Effector CD4-positive, alpha-beta T cell (primary cell): ENCODE measurements around the gene WBP4.
"Not testable (repeated sequence)": the region's sequence is repeated elsewhere in the genome, so short reads cannot be mapped to it uniquely, and the experiment has no call there.

Experiments used
- DNase-seq: peaks from one replicate; pipeline ENCODE4 v3.0.0-alpha.2; 2020

WBP4 gene

DNA sequence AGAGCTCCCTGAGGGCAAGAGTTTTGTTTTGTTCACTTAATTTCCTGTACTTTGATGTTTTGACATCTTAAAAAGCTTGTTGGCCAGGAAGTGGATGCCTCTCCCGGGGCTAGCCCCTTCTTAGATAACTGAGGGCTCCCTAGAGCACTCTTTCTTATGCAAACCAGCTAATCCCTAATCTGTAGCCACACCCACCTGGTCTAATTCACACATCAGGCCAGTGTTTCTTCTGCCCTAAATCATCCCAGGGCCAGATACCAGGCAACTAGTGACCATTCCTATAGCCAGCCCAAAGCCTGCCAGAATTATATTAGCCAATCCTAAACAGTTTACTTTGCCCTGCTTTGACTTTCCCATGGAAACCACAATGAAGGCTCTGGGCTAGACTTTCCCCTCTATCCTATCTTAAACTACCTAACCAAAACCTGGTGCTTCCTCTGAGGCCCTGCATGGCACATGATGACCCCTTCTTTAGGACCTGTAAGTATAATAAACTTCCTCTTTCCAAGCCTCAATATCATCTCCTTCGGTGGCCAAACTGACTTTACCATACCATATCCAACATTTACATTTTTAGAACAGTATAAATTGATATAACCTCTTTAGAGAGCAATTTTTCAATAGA lies 24.8 kb downstream of the WBP4 start:
- no peak for DNase-seq

GRCh38 chr13:41095681-41096080 lies 34.4 kb downstream of the WBP4 start:
- DNase-seq: not testable (repeated sequence)

- DNase-seq: no peak
Observed at GRCh38 chr13:41098761-41099160, 37.5 kb downstream of the WBP4 start.

DNA sequence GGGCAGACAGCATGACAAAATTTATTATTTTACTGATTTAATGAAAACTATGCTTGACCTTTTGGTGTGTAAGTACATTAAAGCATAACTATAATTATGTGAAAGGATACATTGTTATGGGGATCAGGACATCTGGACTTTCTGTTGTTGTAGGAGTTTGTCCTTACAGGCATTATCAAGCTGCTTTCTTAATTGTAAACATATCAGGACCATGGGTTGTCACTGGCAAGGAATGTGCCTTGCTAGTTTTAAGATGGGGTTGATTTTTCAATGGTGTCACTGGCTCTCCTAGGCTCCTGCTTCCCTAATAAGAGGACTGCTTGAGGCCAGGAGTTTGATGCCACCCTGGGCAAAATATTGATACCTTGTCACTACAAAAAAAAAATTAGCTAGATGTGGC lies 38.7 kb downstream of the WBP4 start:
- DNase-seq: no peak

DNA sequence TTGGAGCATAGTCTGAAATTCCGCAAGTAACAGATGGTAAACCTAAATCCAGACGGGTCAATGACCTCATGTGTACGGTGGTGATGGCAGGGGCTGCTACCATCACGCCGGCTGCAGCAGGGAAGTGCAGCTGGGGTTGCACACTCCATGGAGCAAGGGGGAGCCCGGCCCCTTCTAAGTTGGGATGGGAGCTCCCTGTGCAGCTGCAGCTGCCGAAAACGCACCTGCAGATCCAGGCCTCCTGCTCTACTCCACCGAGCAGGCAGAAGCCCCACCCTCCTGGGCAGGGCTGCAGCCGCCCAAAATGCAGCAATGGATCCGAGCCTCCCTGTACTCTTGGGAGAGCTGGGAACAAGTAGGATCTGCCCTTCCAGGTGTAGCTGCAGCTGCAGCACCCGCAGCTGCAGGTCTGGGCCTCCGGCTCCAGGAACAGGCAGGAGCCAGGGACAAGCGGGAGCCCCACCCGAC lies 45.8 kb downstream of the WBP4 start:
- no peak for DNase-seq

DNA sequence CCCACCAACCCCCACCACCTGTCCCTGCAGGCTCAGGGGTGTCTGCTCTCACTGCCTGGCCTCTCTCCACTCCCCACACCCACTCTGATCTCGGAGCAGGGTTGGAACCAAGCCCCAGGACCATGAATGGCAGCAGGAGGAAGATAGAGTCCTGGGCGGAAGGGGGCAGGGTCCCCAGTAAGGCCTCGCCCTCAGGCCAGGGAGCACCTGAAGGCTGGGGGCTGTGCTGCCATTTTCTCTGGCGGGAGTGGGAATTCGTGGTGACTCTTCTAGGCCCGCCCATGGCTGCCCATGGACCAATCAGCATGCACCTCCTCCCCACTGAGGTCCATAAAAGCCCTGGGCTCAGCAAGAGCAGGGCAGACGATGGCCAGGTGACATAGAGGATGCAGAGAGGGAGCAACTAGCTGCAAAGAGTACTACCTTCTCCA lies 46.3 kb downstream of the WBP4 start:
- DNase-seq: no peak

DNA sequence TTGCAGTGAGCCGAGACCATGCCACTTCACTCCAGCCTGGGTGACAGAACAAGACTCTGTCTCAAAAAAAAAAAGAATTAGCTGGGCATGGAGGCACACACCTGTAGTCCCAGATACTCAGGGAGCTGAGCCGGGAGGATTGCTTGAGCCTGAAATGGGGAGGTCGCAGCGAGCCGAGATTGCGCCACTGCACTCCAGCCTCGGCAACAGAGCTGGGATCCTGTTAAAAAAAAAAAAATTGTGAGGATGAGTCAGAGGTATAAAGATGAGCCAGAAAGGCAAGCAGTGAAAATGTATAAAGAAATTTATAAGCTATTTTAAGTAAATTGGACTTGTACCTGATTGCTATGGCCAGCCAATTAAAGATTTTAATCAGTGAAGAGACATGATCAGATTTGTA lies 50.1 kb downstream of the WBP4 start:
- DNase-seq: no peak

- no peak for DNase-seq
Observed at GRCh38 chr13:41117869-41118268, 56.6 kb downstream of the WBP4 start.

- DNase-seq: no peak
Observed at GRCh38 chr13:41122838-41123237, 61.5 kb downstream of the WBP4 start.

- no peak for DNase-seq
Observed at GRCh38 chr13:41127701-41128100, 66.4 kb downstream of the WBP4 start.

- no peak for DNase-seq
Observed at GRCh38 chr13:41130356-41130755, 69.0 kb downstream of the WBP4 start.

DNA sequence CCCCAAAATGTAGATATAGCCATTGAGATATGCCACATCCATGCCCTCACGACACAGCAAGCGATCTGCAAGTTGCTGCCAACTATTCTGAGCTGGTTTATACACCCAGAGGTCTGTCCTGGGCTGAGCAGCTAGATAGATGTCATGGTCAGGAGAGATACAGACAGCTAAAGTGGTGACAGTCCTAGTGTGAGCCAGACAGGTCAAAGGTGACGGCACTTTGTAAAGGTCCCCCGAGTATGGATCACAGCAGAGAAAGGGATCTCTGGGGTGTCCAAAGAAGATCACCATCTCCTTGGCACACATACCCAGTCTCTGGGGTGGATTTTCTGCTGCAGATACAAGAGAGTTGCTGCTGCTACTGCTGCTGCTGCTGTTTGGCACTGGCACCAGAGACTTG lies 69.9 kb downstream of the WBP4 start:
- not testable (repeated sequence) for DNase-seq

GRCh38 chr13:41131660-41132511 lies 70.6 kb downstream of the WBP4 start:
- DNase-seq: not testable (repeated sequence)

DNA sequence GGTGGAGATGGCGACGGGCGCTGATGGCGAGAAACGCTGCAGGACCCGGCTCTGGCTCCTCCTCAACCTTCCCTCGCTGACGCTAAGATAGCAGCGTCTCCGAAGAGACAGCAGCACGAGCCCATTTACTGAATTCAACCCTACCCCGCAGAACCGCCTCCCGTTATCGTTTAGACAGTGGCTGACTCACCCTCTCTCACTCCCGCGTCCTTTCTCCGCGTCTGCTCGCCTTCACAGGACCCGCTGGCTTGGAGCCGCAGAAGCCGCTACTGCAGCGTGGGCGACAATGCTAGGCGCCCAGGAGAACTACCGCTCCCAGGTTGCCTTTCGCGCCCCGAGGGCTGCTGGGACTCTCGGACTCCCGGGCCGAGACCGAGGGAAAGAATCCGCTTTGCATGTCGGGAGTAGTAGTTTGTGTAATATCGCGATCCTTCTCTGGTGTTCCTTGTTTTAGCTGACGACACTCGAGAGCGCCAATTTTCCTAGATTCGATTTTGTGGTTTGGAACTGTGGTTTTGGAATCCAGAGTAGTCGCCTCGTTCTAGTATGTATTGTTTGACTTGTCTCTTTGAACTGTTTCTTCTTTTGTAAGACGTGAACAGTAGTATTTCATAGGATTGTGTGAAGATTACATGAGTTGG lies 71.3 kb downstream of the WBP4 start, which contains the start of gene KBTBD6:
TSS of gene KBTBD6 (minus strand) at position 291 of the 641 bp plus-strand sequence. CDS start 291 bp downstream, outside the sequence.
- peak; percentile 91 for DNase-seq
